NCI-H510A treated with DMSO at 0.1 percent for 48 hours (cell line): ENCODE data around the gene LDB2.
"Not testable (repeated sequence)": the region's sequence is repeated elsewhere in the genome, so short reads cannot be mapped to it uniquely, and the experiment has no call there.

Experiments used
- DNase-seq: peaks from one replicate; lab custom pipeline; 2025; lab: John Stamatoyannopoulos, UW

LDB2 gene

GRCh38 chr4:16897991-16898827 is at the start of gene LDB2:
Gene LDB2, minus strand, starts transcription at chr4:16898645.
- DNase-seq: no peak

- DNase-seq: no peak
Observed at GRCh38 chr4:16942491-16942890, 44.0 kb upstream of the LDB2 start.

- DNase-seq: no peak
Observed at GRCh38 chr4:16939178-16939577, 40.7 kb upstream of the LDB2 start.

DNA sequence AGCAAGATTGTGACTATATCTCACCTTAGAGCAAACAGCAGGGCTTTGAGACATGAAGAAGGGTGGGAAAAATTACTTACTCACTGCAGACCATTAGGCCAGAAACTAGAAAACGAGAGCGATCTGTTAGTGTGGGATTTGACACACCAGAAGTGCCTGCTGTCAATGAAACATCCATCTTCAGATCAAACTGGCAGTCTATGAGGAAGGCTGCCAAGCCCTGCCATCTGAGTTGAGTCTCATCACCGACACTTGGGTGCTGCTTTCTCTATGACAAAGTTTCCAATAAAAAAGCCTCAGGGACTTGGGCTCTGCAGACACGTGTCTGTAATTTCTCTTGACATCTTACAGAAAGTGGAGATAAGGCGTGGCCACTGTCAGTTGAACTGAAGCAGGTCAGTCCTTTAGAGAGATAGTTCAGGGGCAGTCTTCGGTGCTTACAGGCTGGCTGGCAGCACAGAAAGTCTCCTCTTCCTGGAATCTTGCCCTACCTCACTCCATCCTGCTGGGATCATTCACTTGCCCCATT is 40.1 kb upstream of the LDB2 start:
- no peak for DNase-seq

GRCh38 chr4:16931339-16932305 is 33.2 kb upstream of the LDB2 start:
- no peak for DNase-seq

DNA sequence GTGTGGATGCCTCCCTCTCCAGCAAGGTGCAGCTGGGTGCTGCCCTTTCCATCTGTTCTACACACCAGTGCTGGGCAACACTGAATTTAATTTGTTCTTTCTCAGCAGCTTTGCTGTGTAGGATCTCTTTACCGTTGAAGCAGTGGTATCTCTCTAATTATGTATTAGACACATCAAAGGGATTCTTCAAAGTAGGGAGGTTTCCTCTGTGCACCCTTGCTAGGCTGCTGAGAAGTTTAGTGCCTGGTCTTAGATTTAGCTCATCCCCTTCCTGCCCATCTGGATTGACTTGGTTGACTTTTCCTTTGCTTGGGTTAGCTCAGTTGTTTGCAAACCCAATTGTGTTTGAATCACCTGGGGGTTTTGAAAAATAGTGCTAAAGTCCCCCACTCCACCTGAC is 27.8 kb upstream of the LDB2 start:
- DNase-seq: no peak

DNA sequence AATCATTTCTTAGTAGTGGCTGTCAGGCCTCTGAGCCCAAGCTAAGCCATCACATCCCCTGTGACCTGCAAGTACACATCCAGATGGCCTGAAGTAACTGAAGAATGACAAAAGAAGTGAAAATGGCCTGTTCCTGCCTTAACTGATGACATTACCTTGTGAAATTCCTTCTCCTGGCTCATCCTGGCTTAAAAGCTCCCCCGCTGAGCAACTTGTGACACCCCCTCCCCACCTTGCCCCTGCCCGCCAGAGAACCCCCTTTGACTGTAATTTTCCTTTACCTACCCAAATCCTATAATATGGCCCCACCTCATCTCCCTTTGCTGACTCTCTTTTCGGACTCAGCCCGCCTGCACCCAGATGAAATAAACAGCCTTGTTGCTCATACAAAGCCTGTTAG is 20.3 kb upstream of the LDB2 start:
- DNase-seq: not testable (repeated sequence)

DNA sequence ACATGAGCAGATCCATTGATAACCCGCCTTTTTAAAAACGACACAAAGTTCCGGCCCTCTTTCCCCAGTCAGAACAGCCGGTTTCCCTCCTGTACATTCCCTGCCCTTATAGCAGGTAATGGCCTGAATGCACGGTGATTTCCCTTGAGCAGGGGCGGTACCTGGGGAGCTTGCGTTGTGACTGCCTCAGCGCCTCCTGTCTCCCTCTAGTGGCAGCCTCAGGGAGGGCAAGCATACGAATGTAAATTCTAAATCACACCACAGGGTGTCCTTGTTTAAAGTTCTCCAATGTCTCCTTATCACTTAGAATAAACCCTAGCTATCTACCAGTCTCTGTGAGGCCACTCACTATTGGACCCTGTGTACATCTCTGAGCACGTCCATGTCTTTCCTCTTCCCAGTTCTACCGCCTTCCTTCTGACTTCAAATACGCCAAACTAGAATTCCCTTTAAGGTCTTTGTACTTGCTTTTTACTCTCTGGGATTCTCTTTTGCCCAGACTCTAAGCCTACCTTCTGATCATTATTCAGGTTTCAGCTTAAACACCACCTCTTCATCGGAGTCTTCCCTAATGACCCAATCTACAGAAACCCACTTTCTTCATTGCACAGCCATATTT is 18.4 kb upstream of the LDB2 start:
- no peak for DNase-seq

GRCh38 chr4:16916031-16916430 is 17.6 kb upstream of the LDB2 start:
- DNase-seq: no peak

DNA sequence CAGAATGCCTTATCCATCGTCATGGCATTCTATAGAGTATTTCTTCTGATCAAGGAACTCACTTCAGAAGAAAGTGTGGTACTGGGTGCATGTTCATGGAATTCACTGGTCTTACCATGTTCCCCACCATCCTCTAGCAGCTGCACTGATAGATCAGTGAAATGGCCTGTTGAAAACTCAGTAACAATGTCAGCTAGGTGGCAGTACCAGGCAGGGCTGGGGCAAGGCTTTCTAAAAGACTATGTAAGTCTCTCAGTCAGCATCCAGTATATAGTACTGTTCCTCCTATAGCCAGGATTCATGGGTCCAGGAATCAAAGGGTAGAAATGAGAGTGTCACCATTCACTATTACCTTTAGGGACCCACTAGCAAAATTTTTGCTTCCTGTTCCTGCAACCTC is 15.8 kb upstream of the LDB2 start:
- no peak for DNase-seq

- no peak for DNase-seq
Observed at GRCh38 chr4:16912896-16913295, 14.5 kb upstream of the LDB2 start.

GRCh38 chr4:16909281-16909680 is 10.8 kb upstream of the LDB2 start:
- DNase-seq: no peak

- no peak for DNase-seq
Observed at GRCh38 chr4:16908377-16909021, 10.1 kb upstream of the LDB2 start.

- no peak for DNase-seq
Observed at GRCh38 chr4:16900325-16900724, 1.9 kb upstream of the LDB2 start.

DNA sequence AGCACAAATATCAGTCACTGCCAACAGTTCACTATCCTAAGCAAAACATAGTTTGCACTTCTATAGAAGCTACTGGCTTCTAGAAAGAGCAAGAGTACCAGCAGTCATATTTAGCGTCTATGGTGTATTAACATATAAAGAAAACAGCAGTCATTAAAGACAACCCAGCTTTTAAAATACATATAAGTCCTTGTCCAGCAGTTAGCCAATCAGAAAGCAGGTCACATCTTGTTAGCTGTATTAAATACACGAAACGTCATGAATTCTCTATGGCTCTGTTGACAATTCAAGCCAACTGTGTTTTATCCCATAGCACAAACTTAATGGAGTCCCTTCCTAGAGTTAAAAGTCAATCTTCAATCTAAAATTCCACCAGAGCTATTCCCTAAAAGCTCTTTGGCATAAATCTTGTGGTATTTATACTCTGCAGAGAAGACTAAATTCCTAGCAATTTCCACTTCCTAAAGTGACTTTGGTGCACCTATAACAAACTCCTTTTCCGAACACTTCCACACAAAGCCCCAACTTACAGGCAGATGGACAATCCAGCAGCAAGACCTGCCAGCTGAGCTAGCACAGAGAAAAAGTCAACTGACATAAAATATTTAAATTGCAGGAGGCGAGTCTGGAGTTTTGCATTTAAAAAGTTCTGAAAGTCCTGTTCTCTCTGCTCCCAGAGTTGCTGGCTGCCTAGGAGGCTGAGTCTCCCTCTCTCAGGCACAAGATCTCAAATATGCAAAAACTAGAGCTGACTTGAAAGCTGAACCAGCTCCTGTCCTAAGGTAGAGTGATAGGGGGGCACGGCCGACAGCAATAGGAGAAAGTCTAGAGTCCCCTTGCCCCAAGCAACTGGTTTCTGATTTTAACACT is 1.3 kb downstream of the LDB2 start:
- DNase-seq: no peak

- no peak for DNase-seq
Observed at GRCh38 chr4:16894406-16894805, 4.0 kb downstream of the LDB2 start.

DNA sequence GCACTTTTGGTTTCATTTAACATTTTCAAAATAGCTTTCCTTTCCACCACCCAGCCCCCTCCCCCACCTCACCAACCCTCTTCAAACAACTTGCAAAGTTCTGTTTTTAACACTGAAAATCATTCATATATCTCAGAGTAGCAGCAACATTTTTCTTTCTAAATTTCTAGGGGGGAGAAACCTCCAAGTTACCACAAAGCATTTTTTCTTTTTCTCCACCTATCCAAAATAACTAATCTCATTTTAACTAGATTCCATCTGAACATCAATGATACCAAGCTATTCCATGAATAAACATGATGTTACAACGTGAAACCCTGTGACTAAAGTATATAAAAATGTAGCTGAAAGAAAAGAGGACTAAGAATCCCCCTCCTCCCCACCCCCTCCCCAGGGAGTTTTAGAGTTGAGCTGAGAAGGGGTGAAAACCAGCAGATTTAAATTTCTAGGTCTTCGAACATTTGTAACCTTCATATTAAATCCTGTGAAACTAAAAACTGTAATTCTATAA is 5.2 kb downstream of the LDB2 start:
- no peak for DNase-seq

DNA sequence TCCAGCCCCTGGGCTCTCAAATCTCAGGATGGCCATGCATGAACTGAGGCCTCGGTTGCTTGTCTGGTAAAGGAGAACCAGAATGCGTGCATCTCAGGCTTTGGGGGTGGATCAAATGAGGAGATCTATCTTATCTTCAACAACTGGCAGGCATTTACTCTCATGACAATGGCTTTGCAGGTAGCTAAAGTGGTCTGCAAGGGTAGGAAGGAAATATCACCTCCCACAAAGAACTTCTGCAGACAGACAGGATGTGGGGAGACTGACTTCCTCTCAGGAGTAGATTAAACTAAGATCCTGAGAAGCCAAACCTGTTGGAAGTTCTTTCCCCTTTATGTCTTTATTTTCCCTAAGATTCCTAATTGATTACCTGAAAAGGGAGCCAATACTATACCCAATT is 7.8 kb downstream of the LDB2 start:
- no peak for DNase-seq

- DNase-seq: no peak
Observed at GRCh38 chr4:16889945-16890344, 8.5 kb downstream of the LDB2 start.

DNA sequence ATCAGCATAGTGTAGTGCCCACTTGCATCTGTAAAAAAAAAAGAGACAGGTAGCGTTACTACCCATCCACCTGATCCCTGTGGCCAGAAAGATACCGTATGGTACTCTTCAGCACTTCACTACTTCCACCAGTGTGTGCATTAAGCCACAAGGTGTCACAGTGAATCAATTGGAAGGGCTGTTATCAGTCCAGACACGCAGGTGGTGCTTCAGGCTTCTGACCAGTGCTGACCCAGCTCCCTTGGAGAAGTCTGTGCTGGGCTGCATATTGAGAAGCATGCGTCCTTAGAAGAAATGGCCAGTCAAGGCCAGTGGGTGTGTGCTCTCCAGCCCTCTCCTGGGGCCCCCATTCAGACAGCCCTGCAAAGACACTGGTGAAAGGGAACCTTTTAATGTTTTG is 10.6 kb downstream of the LDB2 start:
- DNase-seq: no peak
